CD14-positive monocyte (primary cell): Measurements from ENCODE around the gene DCTN2. TPM values are rescaled to one million over a fixed set of nuclear protein-coding genes. Genes with fewer than 3 reads are reported as not detected.

Experiments
- DNase-seq, 3 donors: peaks; one replicate each; pipeline ENCODE4 v3.0.0-alpha.2; 2011 to 2022
- H2AFZ ChIP-seq: 2 replicates; pipeline ENCODE4 v1.6.0; 2012; ENCODE audit warnings: mild to moderate bottlenecking, low read depth, low read length, inconsistent platforms; ENCODE audit not compliant: insufficient read depth, poor library complexity, severe bottlenecking
- H3K27ac ChIP-seq, 2 donors: 1 replicate in 1 of 2; 2 replicates in 1 of 2; pipeline ENCODE4 v1.5.1; 2012 to 2013; ENCODE audit warnings: low read length in 2 of 2, control low read depth in 1 of 2, inconsistent platforms in 1 of 2, low read depth in 1 of 2, mild to moderate bottlenecking in 1 of 2
- H3K27me3 ChIP-seq, 2 donors: one replicate each; pipeline versions ENCODE4 v1.6.0 to v1.6.1; 2011 to 2013; ENCODE audit warnings: low read length in 2 of 2; ENCODE audit not compliant: control insufficient read depth in 2 of 2, insufficient read depth in 2 of 2
- H3K36me3 ChIP-seq, 2 donors: replicated peaks in 1 of 2; 1 replicate in 1 of 2; 2 replicates in 1 of 2; pipeline versions ENCODE4 v1.5.1 to v1.6.1; 2012 to 2013; ENCODE audit warnings: low read length in 2 of 2, control low read depth in 1 of 2, inconsistent platforms in 1 of 2, mild to moderate bottlenecking in 1 of 2; ENCODE audit not compliant: insufficient read depth in 2 of 2, control insufficient read depth in 1 of 2
- H3K4me1 ChIP-seq, 2 donors: 1 replicate in 1 of 2; 2 replicates in 1 of 2; pipeline versions ENCODE4 v1.5.1 to v1.6.1; 2012 to 2013; ENCODE audit warnings: low read length in 2 of 2, control low read depth in 1 of 2, inconsistent platforms in 1 of 2, mild to moderate bottlenecking in 1 of 2, moderate library complexity in 1 of 2; ENCODE audit not compliant: insufficient read depth in 2 of 2, control insufficient read depth in 1 of 2
- H3K4me2 ChIP-seq: replicated peaks from 2 replicates; pipeline ENCODE3; 2012; ENCODE audit warnings: low read length, moderate library complexity, mild to moderate bottlenecking; ENCODE audit not compliant: poor library complexity, severe bottlenecking; ENCODE audit errors: extremely low read depth
- H3K4me3 ChIP-seq, 3 experiments: fragments of 200-600 bp in 1 of 3; sonication (generic) in 1 of 3; replicated peaks in 1 of 3; 1 replicate in 2 of 3; 2 replicates in 1 of 3; pipeline ENCODE4 v1.5.1; 2011 to 2013; ENCODE audit warnings: low read length in 3 of 3, mild to moderate bottlenecking in 3 of 3, control low read depth in 2 of 3, low read depth in 2 of 3, inconsistent platforms in 1 of 3, moderate library complexity in 1 of 3
- H3K79me2 ChIP-seq: 2 replicates; pipeline ENCODE4 v1.6.0; 2012; ENCODE audit warnings: mild to moderate bottlenecking, control low read depth, inconsistent platforms, low read length, moderate library complexity; ENCODE audit not compliant: insufficient read depth
- H3K9ac ChIP-seq: 2 replicates; pipeline ENCODE4 v1.6.0; 2017; ENCODE audit warnings: low read length, mild to moderate bottlenecking; ENCODE audit not compliant: insufficient read depth, poor library complexity, severe bottlenecking
- H3K9me3 ChIP-seq, 2 donors: replicated peaks in 1 of 2; 1 replicate in 1 of 2; 2 replicates in 1 of 2; pipeline versions ENCODE4 v1.5.1 to v1.6.1; 2012 to 2013; ENCODE audit warnings: low read length in 2 of 2, control low read depth in 1 of 2; ENCODE audit not compliant: control insufficient read depth in 1 of 2, insufficient read depth in 1 of 2
- H4K20me1 ChIP-seq: 2 replicates; pipeline ENCODE4 v1.6.0; 2012; ENCODE audit warnings: mild to moderate bottlenecking, low read length, control low read depth, moderate library complexity; ENCODE audit not compliant: insufficient read depth
- H3K27ac Mint-ChIP-seq, 7 donors: one replicate each; pipeline ENCODE4 v1.8.0; 2020; ENCODE audit warnings: mild to moderate bottlenecking in 7 of 7, mixed read lengths in 7 of 7, moderate library complexity in 6 of 7, inconsistent platforms in 2 of 7
- H3K27me3 Mint-ChIP-seq, 3 donors: one replicate each; pipeline ENCODE4 v1.8.0; 2021 to 2022; ENCODE audit warnings: low read depth in 3 of 3, mild to moderate bottlenecking in 3 of 3, mixed read lengths in 3 of 3, moderate library complexity in 3 of 3, inconsistent platforms in 1 of 3
- H3K36me3 Mint-ChIP-seq, 2 donors: one replicate each; pipeline ENCODE4 v1.8.0; 2020; ENCODE audit warnings: mixed read lengths in 2 of 2, inconsistent platforms in 1 of 2, mild to moderate bottlenecking in 1 of 2
- H3K4me1 Mint-ChIP-seq: one replicate; pipeline ENCODE4 v1.8.0; 2020; ENCODE audit warnings: mild to moderate bottlenecking, mixed read lengths
- H3K4me3 Mint-ChIP-seq, 2 donors: one replicate each; pipeline ENCODE4 v1.8.0; 2020; ENCODE audit warnings: mild to moderate bottlenecking in 2 of 2, mixed read lengths in 2 of 2, moderate library complexity in 1 of 2
- H3K9me3 Mint-ChIP-seq, 7 donors: one replicate each; pipeline ENCODE4 v1.8.0; 2020 to 2022; ENCODE audit warnings: mixed read lengths in 7 of 7, mild to moderate bottlenecking in 6 of 7, moderate library complexity in 6 of 7, inconsistent platforms in 2 of 7
- CTCF ChIP-seq: fragments of 200-600 bp; IDR thresholded peaks from one replicate; pipeline ENCODE4 v1.8.0; 2022; ENCODE audit warnings: antibody characterized with exemption, mild to moderate bottlenecking
- WGBS: methylation state at CpG from one replicate; pipeline ENCODE4 v1.1.5; 2013; ENCODE audit warnings: missing lambda C conversion rate; ENCODE audit not compliant: insufficient coverage; 5-methylcytosine and 5-hydroxymethylcytosine counted together
- intact Hi-C, 2 donors: fragments of 100-400 bp; cut with micrococcal nuclease; formaldehyde crosslinking; loops; one replicate each; pipeline versions ENCODE4 v1.15.0 to v1.15.1; 2023
- polyA plus RNA-seq, 3 donors: library from polyadenylated mRNA; depleted of rRNA in 1 of 3; unstranded in 2 of 3; stranded (reverse) in 1 of 3; fragments of 300-500 nt in 2 of 3; fragments of >200 nt in 1 of 3; fragmentation: Illumina TruSeq in 2 of 3; gene quantifications; 1 replicate in 2 of 3; 2 replicates in 1 of 3; pipeline ENCODE4 v1.2.3, GENCODE V29; 2012 to 2021

The DCTN2 gene
- polyA plus RNA-seq, 3 donors: 72.8 to 94.5 (median 82.2) TPM

GRCh38 chr12:57541717-57542116 lies 5.3 kb downstream of the DCTN2 start:
- H3K4me3 ChIP-seq: no peak overlapping the region
- H3K9ac ChIP-seq: no peak overlapping the region
- Mint-ChIP-seq H3K4me3 (no peak overlapping the region), H3K9me3 (no peaks in the 10 kb centered on the region), H3K27ac (no peak overlapping the region), H3K36me3 (peaks cover 52 to 58% of the 10 kb centered on the region in 2 donors), H3K4me1 (peaks cover 27% of the 10 kb centered on the region), H3K27me3 (peaks cover 0 to 1% (median 0%) of the 10 kb centered on the region in 3 donors)
- TF ChIP-seq CTCF: no peak
- no peak overlapping the region for H3K4me2 ChIP-seq
- no peaks in the 10 kb centered on the region for H3K9me3 ChIP-seq
- no peak for DNase-seq
- H3K36me3 ChIP-seq: peaks cover 27 to 64% of the 10 kb centered on the region in 2 donors
- intact Hi-C loops: loop anchor here (10.0 kb wide), 2 partner anchors 67 to 213 kb away; partner anchors contain the start of genes ARHGAP9 (in 1 of the 2), CDK4 (in 1 of the 2) and MARCHF9 (in 1 of the 2)
- peaks cover 14 to 22% of the 10 kb centered on the region in 2 donors for H3K4me1 ChIP-seq
- peaks cover 19% of the 10 kb centered on the region for H4K20me1 ChIP-seq
- WGBS: 100% methylated on average over 1 of the region's 2 CpGs
- H3K27ac ChIP-seq: no peak overlapping the region
- no peak overlapping the region for H2AFZ ChIP-seq
- H3K27me3 ChIP-seq: no peaks in the 10 kb centered on the region
- peaks cover 24% of the 10 kb centered on the region for H3K79me2 ChIP-seq

- no peak for DNase-seq
- intact Hi-C loops: loop anchor here (10.0 kb wide), 2 partner anchors 66 to 214 kb away; partner anchors contain the start of genes ARHGAP9 (in 1 of the 2), CDK4 (in 1 of the 2) and MARCHF9 (in 1 of the 2)
- Histone ChIP-seq H3K79me2 (peaks cover 17% of the 10 kb centered on the region), H3K4me3 (no peak overlapping the region), H3K27ac (no peak overlapping the region), H2AFZ (no peak overlapping the region), H3K9ac (no peak overlapping the region), H3K4me2 (no peak overlapping the region), H3K27me3 (no peaks in the 10 kb centered on the region), H4K20me1 (peaks cover 19% of the 10 kb centered on the region), H3K9me3 (no peaks in the 10 kb centered on the region), H3K36me3 (peaks cover 29 to 71% of the 10 kb centered on the region in 2 donors), H3K4me1 (peaks cover 8 to 15% of the 10 kb centered on the region in 2 donors)
- Mint-ChIP-seq H3K9me3 (no peaks in the 10 kb centered on the region), H3K36me3 (peaks cover 55 to 64% of the 10 kb centered on the region in 2 donors), H3K4me3 (no peak overlapping the region), H3K27me3 (no peaks in the 10 kb centered on the region), H3K27ac (no peak overlapping the region), H3K4me1 (peaks cover 21% of the 10 kb centered on the region)
- WGBS: 100% methylated on average over 2 of the region's 2 CpGs
- TF ChIP-seq CTCF: no peak
Measured at GRCh38 chr12:57541001-57541400, 6.0 kb downstream of the DCTN2 start.
